Measurements from ENCODE around the gene CASQ1.

The CASQ1 gene

DNA sequence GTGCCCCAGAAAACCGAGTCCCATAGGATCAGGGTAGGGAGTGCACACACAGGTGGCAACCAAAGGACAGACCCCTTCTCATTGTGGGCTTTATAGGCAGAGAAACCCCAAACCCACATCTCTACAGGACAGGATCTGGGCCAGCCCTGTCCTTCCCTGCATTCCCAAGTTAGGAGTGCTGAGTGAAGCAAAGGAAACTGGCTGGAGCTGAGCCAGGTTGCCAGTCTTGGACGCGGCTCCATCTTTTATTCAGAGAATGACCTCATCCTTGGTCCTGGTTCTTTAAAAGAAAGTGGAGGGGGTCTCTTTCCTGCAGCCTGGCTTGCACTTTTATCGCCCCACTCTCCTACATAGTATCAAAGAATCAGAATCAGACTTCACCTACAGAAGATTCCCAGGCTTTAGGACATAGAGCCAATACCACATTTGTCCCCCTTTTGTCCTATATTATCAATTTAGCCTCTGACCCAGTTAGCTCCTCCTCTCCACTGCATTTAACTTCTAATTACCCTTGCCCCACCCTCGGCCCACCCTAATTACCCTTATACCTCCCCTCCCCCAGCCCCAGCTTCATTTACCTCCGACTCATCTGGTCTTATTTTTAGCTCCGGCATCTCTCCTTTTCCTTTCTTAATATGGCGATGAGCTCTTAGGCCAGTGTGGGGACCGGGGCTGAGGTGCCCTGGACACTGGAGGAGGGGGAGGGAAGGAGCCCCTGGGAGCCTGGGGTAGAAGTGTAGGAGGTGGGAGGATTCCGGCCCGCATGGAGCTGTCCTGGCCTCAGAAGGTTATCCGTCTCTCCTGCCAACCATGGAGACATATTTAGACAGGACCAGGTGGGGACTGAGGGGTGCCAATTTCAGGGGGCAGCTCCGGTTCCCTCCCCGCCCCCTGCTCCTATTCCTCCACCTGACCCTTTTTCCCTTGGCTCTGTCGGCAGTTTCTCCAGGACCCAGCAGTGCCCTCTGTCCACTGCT lies at the start of gene CASQ1:
CASQ1 (plus strand) TSS at position 927 of the 977 bp plus-strand sequence. CDS start 177 bp downstream, outside the sequence.
- DNase-seq (ENCODE audit: low spot score), result no peak

DNA sequence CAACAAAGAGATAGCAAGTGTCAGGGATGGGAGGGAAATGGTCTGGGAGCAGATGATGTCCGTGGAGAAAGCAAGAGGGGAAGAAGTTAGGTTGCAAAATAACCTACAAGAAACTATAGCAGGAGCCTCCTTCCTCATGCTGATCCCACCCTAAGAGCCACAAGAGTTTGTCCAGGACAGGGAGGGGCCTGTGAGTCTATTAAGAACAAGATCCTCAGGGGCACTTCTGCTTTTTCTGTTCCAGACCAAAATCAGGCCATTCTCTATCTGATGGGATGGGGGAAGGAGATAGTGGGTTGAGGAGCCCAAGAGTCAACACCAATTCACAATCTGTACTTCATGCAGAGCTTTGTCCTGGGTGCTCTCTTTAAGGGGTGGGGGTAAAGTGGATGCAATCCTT lies 46.7 kb upstream of the CASQ1 start:
- no peak for DNase-seq (ENCODE audit: low spot score)

DNA sequence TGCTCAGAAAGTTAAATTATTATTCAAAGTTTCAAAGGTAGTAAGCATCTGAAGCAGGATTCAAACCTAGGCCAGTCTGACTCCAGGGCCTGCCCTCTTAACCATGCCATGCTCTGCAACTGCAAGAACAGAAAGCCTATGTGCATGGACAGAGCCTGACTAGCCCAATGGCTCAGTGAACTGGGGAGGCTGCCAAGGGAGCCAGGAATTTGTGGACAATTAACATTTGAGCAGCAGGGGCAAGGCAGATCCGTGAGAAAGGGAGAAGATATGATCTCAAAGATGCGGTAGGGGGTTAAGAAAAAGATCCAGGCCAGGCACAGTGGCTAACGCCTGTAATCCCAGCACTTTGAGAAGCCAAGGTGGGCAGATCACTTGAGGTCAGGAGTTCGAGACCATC lies 45.5 kb upstream of the CASQ1 start:
- DNase-seq (ENCODE audit: low spot score), result no peak

DNA sequence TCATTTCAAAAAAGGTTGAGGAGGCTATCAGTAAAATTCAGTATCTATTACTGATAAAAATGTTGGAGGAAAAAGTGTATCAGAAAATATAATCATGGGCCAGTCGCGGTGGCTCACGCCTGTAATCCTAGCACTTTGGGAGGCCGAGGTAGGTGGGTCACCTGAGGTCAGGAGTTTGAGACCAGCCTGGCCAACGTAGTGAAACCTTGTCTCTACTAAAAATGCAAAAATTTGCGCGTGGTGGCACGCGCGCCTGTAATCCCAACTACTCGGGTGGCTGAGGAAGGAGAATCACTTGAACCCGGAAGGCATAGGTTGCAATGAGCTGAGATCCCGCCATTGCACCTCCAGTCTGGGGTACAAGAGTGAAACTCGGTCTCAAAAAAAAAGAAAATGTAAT lies 44.3 kb upstream of the CASQ1 start:
- no peak for DNase-seq (ENCODE audit: low spot score)

DNA sequence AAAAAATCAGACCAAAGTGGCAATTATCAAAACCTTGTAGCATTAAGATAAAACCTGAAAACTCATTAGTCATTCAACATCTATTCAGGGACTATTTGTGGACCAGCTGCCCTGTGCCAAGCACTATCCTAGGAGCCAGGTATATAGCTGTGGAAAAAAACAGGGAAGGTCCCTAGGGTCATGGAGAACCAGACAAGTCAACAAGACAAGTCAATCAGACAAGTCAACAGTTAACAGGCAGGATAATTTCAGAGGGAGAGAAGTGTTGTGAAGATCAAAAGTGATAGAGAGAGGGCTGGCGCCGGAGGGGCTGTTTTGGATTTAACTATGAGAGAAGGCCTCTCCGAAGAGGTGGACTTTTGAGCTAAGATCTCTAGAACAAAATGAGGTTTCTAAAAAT lies 42.3 kb upstream of the CASQ1 start:
- DNase-seq (ENCODE audit: low spot score), result no peak

DNA sequence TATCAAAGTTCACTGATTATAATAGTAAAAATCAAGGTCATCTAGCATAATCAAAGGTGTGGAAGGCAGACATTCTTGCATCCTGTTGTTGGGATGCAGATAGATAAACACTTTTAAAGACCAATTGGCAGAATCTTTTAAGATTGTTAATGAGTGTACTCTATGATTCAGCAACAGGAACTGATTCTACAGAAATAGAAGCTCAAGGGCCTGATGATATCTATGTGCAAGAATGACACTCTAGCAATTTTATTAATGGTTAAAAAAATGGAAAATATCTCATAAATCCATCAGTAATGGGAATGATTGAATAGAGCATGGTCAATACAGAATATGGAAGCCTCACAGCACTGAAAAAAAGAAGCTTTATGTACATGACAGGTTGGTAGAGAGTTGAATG lies 41.1 kb upstream of the CASQ1 start:
- DNase-seq (ENCODE audit: low spot score), result no peak

DNA sequence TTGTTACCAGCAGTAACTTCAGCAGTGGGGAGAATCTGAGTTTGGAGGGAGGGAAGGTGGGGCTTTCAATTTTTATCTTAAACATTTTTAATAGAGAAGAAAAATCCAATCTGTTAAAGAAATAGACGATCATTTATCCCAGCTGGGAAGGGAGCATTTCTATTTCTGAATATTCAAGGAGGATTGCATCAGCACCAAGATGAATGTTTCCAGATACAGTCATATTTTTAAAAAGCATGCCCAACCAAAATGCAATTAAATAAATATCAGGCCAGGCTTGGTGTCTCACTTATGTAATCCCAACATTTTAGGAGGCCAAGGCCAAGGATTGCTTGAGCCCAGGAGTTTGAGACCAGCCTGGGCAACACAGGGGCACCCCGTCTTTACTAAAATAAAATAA lies 40.7 kb upstream of the CASQ1 start:
- no peak for DNase-seq (ENCODE audit: low spot score)

DNA sequence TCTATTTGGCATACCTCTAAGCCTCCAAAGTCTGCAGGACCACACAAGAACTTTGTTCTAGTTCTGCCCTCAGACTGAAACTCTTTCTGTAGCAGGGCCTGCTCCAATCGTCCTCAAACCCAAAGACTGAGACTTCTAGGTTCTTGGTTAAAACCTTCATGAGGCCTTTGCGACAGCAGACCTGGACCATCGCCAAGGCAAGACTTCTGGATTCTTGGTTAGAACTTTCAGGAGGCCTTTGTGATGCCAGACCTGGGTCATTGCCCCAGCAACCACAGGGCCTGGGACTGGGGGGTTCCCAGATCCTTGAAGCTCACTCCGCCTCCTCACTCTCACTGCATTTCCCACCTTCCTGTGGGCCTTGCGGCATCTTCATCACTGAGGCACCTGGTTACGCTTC lies 39.1 kb upstream of the CASQ1 start, which contains the start of gene ATP1A4:
ATP1A4 (plus strand) TSS at position 301 of the 400 bp plus-strand sequence. CDS start 438 bp downstream, outside the sequence.
- no peak for DNase-seq (ENCODE audit: low spot score)

DNA sequence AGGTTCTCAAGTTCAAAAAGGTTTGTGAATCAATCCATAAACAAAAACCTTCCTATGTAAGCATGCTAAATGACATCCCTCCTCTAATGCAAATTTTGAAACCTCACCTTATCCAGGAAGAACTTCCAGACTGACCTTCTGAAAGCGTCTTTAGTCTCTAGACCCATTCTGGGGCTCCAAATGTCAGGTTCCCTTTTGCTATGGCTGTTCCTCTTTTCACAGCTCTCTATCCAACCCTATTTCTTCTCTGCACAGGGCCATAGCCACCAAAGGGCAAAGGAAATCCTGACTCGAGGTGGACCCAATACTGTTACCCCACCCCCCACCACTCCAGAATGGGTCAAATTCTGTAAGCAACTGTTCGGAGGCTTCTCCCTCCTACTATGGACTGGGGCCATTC lies 35.6 kb upstream of the CASQ1 start:
- DNase-seq (ENCODE audit: low spot score), result no peak

DNA sequence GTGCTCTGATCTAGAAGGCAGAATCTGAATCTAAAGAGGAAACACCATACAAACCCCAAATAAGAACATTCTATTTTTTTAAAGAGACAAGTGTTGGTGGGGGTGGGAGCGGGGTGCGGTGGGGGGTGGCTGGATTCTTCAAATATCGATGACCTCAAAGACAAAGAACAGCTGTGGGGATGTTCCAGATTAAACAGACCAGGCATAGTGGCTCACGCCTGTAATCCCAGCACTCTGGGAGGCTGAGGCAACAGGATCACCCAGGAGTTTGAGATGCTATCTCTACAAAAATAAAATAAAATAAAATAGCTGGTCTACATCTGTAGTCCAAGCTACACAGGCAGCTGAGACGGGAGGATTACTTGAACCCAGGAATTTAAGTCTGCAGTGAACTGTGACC lies 34.0 kb upstream of the CASQ1 start:
- DNase-seq (ENCODE audit: low spot score), result no peak

DNA sequence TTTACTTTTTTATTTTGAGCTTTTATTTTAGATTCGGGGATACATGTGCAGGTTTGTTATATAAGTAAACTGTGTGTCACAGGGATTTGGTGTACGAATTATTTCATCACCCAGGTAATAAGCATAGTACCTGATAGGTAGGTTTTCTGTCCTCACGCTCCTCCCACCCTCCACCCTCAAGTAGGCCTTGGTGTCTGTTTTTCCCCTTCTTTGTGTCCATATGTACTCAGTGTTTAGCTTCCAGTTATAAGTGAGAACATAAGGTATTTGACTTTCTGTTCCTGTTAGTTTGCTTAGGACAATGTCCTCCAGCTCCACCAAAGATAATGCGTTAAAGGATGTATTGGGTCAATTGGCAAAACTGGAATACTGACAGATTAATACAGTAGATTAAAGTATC lies 33.2 kb upstream of the CASQ1 start:
- DNase-seq (ENCODE audit: low spot score), result no peak

DNA sequence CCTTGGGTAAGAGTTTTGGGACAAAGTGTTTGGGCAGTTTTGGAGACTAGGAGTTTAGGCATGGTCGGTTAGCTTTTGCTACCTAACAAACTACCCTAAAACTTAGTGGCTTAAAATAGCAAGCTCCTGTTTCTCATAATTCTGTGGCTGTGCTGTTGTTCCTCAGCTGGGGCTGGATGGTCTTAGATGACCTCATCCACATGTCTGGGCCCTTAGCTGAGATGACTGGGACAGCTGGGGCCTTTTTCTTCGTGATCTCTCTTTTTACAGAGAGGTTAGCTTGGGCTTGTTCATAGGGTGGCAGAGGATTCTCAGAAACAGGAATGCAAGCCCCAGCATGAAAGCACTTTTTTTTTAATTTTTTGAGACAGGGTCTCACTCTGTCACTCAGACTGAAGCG lies 32.3 kb upstream of the CASQ1 start:
- DNase-seq (ENCODE audit: low spot score), result no peak

DNA sequence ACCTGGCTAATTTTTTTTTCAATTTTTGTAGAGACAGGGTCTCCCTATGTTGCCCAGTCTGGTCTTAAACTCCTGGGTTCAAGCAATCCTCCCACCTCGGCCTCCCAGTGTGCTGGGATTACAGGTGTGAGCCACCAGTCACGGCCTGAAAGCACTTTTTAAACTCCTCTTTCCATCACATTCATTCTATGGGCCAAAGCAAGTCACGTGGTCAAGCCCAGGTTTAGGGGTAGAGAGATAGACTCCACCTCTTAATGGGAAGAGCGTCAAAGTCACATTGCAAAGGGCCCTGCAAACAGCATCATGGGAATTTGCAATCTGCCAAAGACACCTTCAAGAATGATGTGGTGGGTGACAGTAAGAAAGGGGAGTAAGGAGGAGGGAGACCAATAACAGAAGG lies 31.8 kb upstream of the CASQ1 start:
- no peak for DNase-seq (ENCODE audit: low spot score)

DNA sequence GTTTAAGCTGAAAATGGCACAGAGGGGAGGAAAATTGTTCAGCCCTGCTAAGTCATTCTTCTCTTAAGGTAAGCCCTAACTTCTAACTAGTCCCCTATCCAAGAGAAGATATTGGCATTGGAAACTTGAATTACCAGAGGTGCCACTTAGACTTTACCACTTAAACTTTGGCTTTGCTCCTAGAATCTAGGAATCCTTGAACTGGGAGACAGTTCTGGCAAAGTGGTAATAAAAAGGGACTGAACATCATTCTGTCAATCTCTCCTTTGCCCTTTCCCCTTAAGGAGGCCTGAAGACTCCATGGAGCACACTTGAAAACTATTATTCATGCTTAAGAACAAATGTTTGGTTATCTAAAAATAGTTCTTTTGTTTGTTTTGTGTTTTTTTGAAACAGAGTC lies 30.5 kb upstream of the CASQ1 start:
- DNase-seq (ENCODE audit: low spot score), result no peak

DNA sequence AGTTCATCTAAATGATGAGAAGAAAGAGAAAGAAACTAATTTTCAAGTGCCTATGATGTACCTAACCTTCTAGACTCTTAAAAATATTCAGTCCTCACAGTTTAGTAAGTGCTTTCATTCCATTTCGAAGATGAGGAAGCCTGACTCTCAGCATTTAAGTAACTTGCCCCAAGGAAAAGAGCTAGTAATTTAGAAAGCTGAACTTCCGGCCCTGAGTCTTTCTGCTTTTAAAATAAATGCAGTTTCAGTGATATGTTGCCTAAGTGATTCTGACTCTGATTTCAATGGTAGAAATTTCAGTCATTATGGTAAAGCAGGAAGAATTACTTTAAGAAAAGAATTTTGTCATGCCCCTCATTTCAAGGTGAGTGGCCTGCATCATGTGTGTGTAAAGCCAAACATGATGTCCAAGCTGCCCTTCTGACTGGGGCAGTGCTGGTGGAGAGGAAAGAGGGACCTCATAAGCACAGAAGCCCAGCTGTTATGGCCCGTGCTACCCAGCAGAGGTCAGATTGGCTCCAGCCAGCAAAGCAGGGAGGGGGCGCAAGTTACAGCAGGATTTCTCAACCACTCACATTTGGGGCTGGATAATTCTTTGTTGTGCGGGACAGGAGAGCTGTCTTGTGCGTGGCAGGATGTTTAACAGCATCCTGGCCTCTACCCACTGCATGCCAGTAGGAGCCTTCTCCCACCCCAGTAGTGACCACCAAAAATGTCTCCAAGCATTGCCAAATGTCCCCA lies 28.2 kb upstream of the CASQ1 start:
- no peak for DNase-seq (ENCODE audit: low spot score)

DNA sequence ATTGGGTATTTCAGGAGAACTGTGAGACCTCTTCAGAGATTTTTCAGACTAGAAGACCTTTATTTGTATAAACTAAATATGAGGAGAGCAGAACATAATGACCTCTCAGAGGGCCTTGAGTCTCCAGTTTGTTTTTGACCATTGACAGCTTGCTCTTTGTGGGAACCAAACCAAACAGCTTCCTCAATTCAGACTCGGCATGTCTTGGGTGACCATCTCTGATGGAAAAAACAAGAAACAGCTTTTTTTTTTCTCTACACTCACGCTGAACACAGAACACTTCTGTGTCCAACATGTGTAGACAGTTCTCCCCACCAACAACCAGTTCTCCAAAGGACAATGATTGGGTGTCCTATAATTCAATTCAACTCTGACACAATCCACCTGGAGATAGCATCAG lies 27.4 kb upstream of the CASQ1 start:
- DNase-seq (ENCODE audit: low spot score), result no peak

DNA sequence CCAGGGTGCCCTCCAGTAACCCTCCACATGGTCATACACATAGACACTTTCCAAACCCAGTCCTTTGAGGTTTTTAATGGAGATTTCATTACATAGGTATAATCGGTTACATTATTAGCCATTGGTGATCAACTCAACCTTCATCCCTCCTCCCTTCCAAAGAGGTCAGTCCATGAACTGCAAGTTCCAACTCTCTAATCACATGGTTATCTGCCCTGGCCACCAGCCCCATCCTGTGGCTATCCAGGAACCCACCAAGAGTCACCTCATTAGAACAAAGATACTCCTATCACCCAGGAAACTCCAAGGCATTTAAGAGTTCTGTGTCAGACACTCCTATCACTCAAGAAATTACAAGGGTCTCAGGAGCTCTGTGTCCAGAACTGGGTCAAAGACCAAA lies 26.8 kb upstream of the CASQ1 start:
- DNase-seq (ENCODE audit: low spot score), result no peak

DNA sequence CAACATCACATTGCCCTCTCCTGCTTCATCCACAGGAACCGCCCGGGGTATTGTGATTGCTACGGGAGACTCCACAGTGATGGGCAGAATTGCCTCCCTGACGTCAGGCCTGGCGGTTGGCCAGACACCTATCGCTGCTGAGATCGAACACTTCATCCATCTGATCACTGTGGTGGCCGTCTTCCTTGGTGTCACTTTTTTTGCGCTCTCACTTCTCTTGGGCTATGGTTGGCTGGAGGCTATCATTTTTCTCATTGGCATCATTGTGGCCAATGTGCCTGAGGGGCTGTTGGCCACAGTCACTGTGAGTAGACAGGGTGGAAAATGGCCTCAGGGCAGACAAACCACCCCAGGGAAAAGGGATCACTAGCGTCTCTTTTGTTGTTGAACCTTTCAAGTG lies 26.3 kb upstream of the CASQ1 start:
- no peak for DNase-seq (ENCODE audit: low spot score)

DNA sequence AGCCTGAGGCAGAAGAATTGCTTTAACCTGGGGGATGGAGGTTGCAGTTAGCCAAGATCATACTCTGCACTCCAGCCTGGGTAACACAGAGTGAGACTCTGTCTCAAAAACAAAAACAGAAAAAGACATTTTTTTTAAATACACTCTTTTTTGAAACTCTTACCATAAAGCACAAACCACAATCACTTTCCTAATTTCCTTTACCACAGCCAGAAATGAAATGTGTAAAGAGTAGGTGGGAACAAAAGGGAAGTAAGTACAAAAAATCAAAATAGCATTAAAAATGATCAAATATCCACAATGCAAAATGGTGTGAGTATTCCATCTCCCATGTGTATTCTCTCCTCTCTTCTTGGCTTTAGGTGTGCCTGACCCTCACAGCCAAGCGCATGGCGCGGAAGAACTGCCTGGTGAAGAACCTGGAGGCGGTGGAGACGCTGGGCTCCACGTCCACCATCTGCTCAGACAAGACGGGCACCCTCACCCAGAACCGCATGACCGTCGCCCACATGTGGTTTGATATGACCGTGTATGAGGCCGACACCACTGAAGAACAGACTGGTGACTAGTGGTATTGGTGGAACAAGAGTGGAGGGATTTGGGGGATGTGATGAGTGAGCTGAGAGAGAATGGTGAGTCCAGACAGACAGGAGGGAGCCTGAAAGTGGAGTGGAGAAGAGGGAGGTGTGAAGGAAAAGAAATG lies 24.1 kb upstream of the CASQ1 start:
- DNase-seq (ENCODE audit: low spot score), result no peak

DNA sequence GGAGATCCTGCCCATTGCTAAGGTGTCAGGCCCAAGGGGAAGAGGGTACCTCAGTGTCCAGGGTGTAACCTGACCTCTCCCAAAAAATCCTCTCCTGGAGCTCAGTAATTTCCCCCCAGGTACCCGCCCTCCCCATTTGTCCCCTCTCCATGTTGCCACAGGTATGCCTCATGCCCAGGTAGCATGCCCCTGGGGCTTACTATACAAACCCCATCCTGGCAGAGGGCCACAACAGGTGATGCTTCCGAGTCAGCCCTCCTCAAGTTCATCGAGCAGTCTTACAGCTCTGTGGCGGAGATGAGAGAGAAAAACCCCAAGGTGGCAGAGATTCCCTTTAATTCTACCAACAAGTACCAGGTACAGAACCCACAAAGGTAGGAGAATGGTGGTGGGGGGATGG lies 23.3 kb upstream of the CASQ1 start:
- no peak for DNase-seq (ENCODE audit: low spot score)

DNA sequence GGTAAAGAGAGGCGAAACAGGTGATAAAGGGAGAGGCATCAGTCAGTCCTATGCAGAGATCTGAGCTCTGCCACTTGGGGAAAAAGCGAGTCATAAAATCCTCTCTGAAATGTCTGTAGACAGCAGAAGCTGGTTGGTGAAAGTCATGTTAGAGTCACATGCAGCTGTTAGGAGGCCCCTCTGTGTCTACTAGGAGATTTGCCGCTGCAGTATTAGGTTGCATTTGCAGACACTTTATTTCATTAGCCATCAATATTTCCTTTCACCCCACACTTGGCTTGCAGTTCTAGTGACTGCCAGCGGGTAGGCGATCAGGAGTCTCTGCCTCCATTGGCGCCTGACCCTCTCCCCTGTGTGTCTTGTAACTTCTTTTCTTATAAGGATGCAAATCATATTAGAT lies 22.8 kb upstream of the CASQ1 start:
- no peak for DNase-seq (ENCODE audit: low spot score)

DNA sequence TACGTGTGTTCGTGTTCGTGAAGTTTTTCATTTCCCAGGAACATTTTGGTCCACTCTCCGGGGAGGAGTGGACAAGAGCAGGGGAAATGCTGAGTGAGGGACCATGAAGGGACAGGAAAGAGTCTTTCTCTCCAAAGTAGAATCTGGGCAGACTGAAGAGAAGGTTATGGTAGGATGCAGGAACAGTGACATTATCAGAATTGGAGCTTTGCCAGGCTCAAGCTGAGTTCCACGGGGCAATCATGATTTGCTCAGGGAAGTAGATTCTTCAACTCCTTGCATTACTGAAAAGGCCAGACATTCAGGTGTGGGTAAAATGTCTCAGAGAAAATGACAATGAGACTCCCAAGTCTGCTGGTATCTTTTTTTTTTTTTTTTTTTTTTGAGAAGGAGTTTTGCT lies 22.4 kb upstream of the CASQ1 start:
- no peak for DNase-seq (ENCODE audit: low spot score)

All from CD4-positive, alpha-beta T cell treated with Interleukin-6 at 100 ng/mL for 8 hours (primary cell).